ENCODE results near the gene PDE1C. TPM values are rescaled to one million over a fixed set of nuclear protein-coding genes. Genes with fewer than 3 reads are reported as not detected.

Gene PDE1C
- total and polyA plus RNA-seq, 12 donors, result 0.33 to 9.9 (median 2.9) TPM

- intact Hi-C loops (cut with DNase I), result no loop called here
- no peak overlapping the region for H3K27ac ChIP-seq
- 28 to 34% (median 30%) methylated on average over 4 of the region's 4 CpGs for WGBS, 4 donors
Measured at GRCh38 chr7:31767686-31768358, 302.4 kb downstream of the PDE1C start.

DNA sequence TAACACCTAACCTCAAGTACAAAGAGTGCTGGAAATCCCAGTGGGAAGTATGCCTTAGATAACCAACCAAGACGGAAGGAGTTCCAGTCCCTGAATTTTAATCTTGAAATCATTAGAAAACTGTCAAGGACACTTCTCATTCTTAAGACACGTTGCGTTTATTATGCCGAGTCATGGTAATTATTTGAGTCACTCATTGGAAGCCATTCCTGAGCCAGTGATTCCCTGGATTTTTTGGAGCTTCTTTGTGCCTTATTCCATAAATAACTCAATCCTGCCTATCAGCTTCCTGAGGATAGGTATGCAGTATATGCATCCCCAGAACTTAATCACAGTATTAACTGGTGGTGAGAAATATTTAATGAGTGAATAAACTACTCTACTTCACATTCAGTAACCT lies 305.7 kb downstream of the PDE1C start:
- no peaks in the 10 kb centered on the region for H3K9me3 ChIP-seq (replicated peaks in 1 of 3)
- TF ChIP-seq POLR2A (IDR thresholded peaks at IDR 0.05), result no peak
- TF ChIP-seq CTCF (IDR thresholded peaks at IDR 0.05), result no peak
- H3K4me3 ChIP-seq, result no peak overlapping the region
- no peak overlapping the region for H3K27ac ChIP-seq
- no peak for DNase-seq
- H3K27me3 ChIP-seq, result no peaks in the 10 kb centered on the region
- WGBS, 4 donors, result 57 to 69% (median 66%) methylated on average over 4 of the region's 4 CpGs
- H3K4me1 ChIP-seq (replicated peaks in 1 of 2), result no peaks in the 10 kb centered on the region
- intact Hi-C loops (cut with DNase I), result no loop called here
- H3K36me3 ChIP-seq (replicated peaks in 1 of 2), result no peaks in the 10 kb centered on the region

More at GRCh38 chr7:31767686-31768358, 302.4 kb downstream of the PDE1C start:
- H3K36me3 ChIP-seq (replicated peaks in 1 of 2), result no peaks in the 10 kb centered on the region
- H3K9me3 ChIP-seq (replicated peaks in 1 of 3), result no peaks in the 10 kb centered on the region
- H3K4me3 ChIP-seq, result no peak overlapping the region
- TF ChIP-seq POLR2A (IDR thresholded peaks at IDR 0.05), result no peak
- TF ChIP-seq CTCF (IDR thresholded peaks at IDR 0.05), result no peak
- H3K4me1 ChIP-seq (replicated peaks in 1 of 2), result no peaks in the 10 kb centered on the region
- no peak for DNase-seq
- H3K27me3 ChIP-seq, result no peaks in the 10 kb centered on the region

GRCh38 chr7:31763548-31763947 lies 306.7 kb downstream of the PDE1C start:
- no peak overlapping the region for H3K4me3 ChIP-seq
- TF ChIP-seq POLR2A (IDR thresholded peaks at IDR 0.05) (no peak), CTCF (IDR thresholded peaks at IDR 0.05) (no peak)
- no peak for DNase-seq
- no peaks in the 10 kb centered on the region for H3K36me3 ChIP-seq (replicated peaks in 1 of 2)
- no peaks in the 10 kb centered on the region for H3K4me1 ChIP-seq (replicated peaks in 1 of 2)
- H3K9me3 ChIP-seq (replicated peaks in 1 of 3), result no peaks in the 10 kb centered on the region
- H3K27me3 ChIP-seq, result no peaks in the 10 kb centered on the region
- no peak overlapping the region for H3K27ac ChIP-seq
- intact Hi-C loops (cut with DNase I), result no loop called here
- WGBS, 4 donors, result 6 to 11% (median 8%) methylated on average over 2 of the region's 2 CpGs

- Histone ChIP-seq H3K4me1 (replicated peaks in 1 of 2) (no peaks in the 10 kb centered on the region), H3K9me3 (replicated peaks in 1 of 3) (no peaks in the 10 kb centered on the region), H3K27ac (no peak overlapping the region), H3K36me3 (replicated peaks in 1 of 2) (no peaks in the 10 kb centered on the region), H3K27me3 (no peaks in the 10 kb centered on the region), H3K4me3 (no peak overlapping the region)
- intact Hi-C loops (cut with DNase I), result no loop called here
- TF ChIP-seq CTCF (IDR thresholded peaks at IDR 0.05) (no peak), POLR2A (IDR thresholded peaks at IDR 0.05) (no peak)
- peak in 5 of 7 donors; percentile 9 to 58 (median 31) for DNase-seq
Measured at GRCh38 chr7:31761646-31762045, 308.6 kb downstream of the PDE1C start.
